Measurements from ENCODE around the gene EEA1. TPM values are rescaled to one million over a fixed set of nuclear protein-coding genes. Genes with fewer than 3 reads are reported as not detected.

Gene EEA1
- total and polyA plus RNA-seq, 2 of the 4 experiments (the other 2 are of a cell fraction): 4.6 to 12.5 TPM

DNA sequence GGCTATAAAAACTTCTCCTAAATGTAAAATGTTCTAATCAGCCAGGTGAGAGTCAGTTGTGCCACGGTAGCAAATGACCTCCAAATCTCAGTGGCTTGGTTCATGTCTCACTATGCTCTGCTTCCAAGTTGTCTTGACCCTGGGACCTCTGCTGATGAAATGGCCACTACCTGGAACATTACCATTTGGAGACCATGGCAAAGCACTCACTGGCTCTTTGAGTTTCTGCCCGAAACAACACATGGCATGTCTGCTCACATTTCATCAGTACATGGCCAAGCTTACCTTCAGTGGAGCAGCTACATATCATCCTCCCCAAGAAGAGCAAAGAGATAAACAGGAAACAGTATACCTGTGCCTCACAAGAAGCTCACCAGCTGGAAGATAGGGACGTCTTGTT is 186.1 kb downstream of the EEA1 start:
- no peaks in the 10 kb centered on the region for H3K36me3 ChIP-seq (ENCODE audit: control insufficient read depth, insufficient read depth, low read length)
- H4K8ac ChIP-seq (ENCODE audit: low read depth in 2 of 2, low read length in 2 of 2): no peak overlapping the region
- no peak overlapping the region for H2BK120ac ChIP-seq (ENCODE audit: low read depth, low read length)
- ChIA-PET CTCF (no interaction called here), POLR2A (ENCODE audit: unreplicated experiment) (no interaction called here)
- no peak overlapping the region for H3K9ac ChIP-seq (ENCODE audit: low read depth, low read length)
- no peak overlapping the region for H3K14ac ChIP-seq (replicated peaks; ENCODE audit: low read depth, low read length)
- no peaks in the 10 kb centered on the region for H4K20me1 ChIP-seq (ENCODE audit: insufficient read depth, low read length)
- no peak overlapping the region for H3K18ac ChIP-seq (ENCODE audit: low read depth, low read length)
- H4K5ac ChIP-seq (ENCODE audit: low read depth, low read length): no peak overlapping the region
- H2BK5ac ChIP-seq (ENCODE audit: low read depth, low read length, poor library complexity, severe bottlenecking): no peak overlapping the region
- H2AK5ac ChIP-seq (ENCODE audit: low read depth, low read length): peak overlapping the region; percentile 21; the same call in 1 of the 2 replicates
- no peak overlapping the region for H3K4ac ChIP-seq (ENCODE audit: low read depth, low read length)
- 0 out of 3 replicates have a peak overlapping the region, but pooled peaks have one; percentile 23 for H2BK15ac ChIP-seq (ENCODE audit: low read depth, low read length)
- DNase-seq: no peak
- H3K4me2 ChIP-seq (ENCODE audit: low read depth, low read length): no peak overlapping the region
- H3K9me1 ChIP-seq (ENCODE audit: insufficient read depth, low read length): peaks cover 2% of the 10 kb centered on the region; the same call in 1 of the 2 replicates
- H3K56ac ChIP-seq (ENCODE audit: extremely low read depth, insufficient read depth, low read length): no peak overlapping the region
- intact Hi-C loops (cut with micrococcal nuclease) (no loop called here), dilution Hi-C loops (cut with HindIII; ENCODE audit: low sequenced_read_pairs, unreplicated experiment) (no loop called here), in situ Hi-C loops (cut with MboI; ENCODE audit: low sequenced_read_pairs) (no loop called here)
- no peak for ATAC-seq (ENCODE audit: low read depth)
- no peaks in the 10 kb centered on the region for H3K79me1 ChIP-seq (ENCODE audit: low read depth in 1 of 2, low read length in 2 of 2)
- TF ChIP-seq, protein P1, sequence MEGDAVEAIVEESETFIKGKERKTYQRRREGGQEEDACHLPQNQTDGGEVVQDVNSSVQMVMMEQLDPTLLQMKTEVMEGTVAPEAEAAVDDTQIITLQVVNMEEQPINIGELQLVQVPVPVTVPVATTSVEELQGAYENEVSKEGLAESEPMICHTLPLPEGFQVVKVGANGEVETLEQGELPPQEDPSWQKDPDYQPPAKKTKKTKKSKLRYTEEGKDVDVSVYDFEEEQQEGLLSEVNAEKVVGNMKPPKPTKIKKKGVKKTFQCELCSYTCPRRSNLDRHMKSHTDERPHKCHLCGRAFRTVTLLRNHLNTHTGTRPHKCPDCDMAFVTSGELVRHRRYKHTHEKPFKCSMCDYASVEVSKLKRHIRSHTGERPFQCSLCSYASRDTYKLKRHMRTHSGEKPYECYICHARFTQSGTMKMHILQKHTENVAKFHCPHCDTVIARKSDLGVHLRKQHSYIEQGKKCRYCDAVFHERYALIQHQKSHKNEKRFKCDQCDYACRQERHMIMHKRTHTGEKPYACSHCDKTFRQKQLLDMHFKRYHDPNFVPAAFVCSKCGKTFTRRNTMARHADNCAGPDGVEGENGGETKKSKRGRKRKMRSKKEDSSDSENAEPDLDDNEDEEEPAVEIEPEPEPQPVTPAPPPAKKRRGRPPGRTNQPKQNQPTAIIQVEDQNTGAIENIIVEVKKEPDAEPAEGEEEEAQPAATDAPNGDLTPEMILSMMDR (conservative IDR thresholded peaks at IDR 0.05; ENCODE audit: low read depth, low read length): no peak
- TF ChIP-seq MXI1 (IDR thresholded peaks at IDR 0.05; ENCODE audit: borderline replicate concordance, low read depth, low read length) (no peak), FOS (IDR thresholded peaks at IDR 0.05; ENCODE audit: low read depth, low read length) (no peak), POLR2A (IDR thresholded peaks at IDR 0.05; ENCODE audit: low read depth, low read length) (no peak)
- TF ChIP-seq, protein P2, sequence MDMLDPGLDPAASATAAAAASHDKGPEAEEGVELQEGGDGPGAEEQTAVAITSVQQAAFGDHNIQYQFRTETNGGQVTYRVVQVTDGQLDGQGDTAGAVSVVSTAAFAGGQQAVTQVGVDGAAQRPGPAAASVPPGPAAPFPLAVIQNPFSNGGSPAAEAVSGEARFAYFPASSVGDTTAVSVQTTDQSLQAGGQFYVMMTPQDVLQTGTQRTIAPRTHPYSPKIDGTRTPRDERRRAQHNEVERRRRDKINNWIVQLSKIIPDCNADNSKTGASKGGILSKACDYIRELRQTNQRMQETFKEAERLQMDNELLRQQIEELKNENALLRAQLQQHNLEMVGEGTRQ (IDR thresholded peaks at IDR 0.05; ENCODE audit: low read depth, low read length): no peak
- TF ChIP-seq, protein P3, sequence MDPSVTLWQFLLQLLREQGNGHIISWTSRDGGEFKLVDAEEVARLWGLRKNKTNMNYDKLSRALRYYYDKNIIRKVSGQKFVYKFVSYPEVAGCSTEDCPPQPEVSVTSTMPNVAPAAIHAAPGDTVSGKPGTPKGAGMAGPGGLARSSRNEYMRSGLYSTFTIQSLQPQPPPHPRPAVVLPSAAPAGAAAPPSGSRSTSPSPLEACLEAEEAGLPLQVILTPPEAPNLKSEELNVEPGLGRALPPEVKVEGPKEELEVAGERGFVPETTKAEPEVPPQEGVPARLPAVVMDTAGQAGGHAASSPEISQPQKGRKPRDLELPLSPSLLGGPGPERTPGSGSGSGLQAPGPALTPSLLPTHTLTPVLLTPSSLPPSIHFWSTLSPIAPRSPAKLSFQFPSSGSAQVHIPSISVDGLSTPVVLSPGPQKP (IDR thresholded peaks at IDR 0.05; ENCODE audit: borderline replicate concordance, low read depth, low read length): no peak
- H2AK9ac ChIP-seq (replicated peaks; ENCODE audit: low read depth, low read length, poor library complexity): no peak overlapping the region
- no peaks in the 10 kb centered on the region for H3K27me3 ChIP-seq (ENCODE audit: control insufficient read depth, insufficient read depth, low read length)
- peaks cover 3% of the 10 kb centered on the region; the same call in 1 of the 2 replicates for H3K4me1 ChIP-seq (ENCODE audit: control insufficient read depth, insufficient read depth, low read length)
- H3K4me3 ChIP-seq (ENCODE audit: insufficient read depth, low read depth, low read length): no peak overlapping the region
- H2AFZ ChIP-seq (replicated peaks; ENCODE audit: low read length, poor library complexity): no peak overlapping the region
- H4K91ac ChIP-seq (ENCODE audit: insufficient read depth, low read depth, low read length): no peak overlapping the region
- BruUV-seq (replicated peaks): no TSS peak
- no peak overlapping the region for H3K23ac ChIP-seq (ENCODE audit: low read depth, low read length)
- H2BK20ac ChIP-seq (ENCODE audit: low read depth, low read length): no peak overlapping the region
- H3K27ac ChIP-seq (ENCODE audit: insufficient read depth, low read length): no peak overlapping the region
- no peaks in the 10 kb centered on the region for H3K9me3 ChIP-seq (ENCODE audit: control insufficient read depth, insufficient read depth, low read length)
- no CpG with 5 or more reads among the region's 3 CpGs for WGBS, 2 experiments (ENCODE audit: extremely low coverage in 2 of 2, insufficient read length in 1 of 2)
